C4-2B (cell line): ENCODE measurements around the gene SLC25A34.

Experiments used
- ZFX ChIP-seq: fragments of 450-650 bp; IDR thresholded peaks from 2 replicates; pipeline ENCODE4 v1.6.1; 2017
- TF ChIP-seq, protein P1 (sequence below): fragments of 450-650 bp; conservative IDR thresholded peaks from 2 replicates; pipeline ENCODE4 v1.5.1; 2017; ENCODE audit warnings: mild to moderate bottlenecking

DNA sequence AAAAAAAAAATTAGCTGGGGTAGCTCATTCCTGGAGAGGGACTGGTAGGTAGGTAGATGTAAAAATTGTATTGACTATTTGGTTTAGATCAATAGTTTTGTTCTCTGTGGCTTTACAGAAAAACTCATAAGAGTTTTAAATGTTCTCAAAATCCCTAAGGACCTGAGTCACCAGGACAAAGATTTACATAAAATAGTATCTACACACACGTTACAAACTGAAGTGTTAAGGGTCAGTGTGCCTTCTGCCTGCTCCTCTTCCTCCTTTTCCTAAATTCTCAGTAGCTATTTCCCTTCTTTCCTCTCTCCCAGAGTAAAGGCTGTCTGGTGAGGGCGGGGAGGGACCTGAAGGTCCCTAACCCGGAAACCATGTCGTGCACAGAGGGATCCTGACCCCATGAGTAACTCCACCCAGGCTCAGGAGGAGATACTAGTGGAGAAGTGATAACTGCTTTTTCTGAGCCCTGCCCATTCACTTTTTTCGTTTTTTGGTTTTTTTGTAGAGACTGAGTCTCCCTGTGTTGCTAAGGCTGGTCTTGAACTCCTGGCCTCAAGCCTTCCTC is 43.9 kb upstream of the SLC25A34 start:
- TF ChIP-seq, protein P1, sequence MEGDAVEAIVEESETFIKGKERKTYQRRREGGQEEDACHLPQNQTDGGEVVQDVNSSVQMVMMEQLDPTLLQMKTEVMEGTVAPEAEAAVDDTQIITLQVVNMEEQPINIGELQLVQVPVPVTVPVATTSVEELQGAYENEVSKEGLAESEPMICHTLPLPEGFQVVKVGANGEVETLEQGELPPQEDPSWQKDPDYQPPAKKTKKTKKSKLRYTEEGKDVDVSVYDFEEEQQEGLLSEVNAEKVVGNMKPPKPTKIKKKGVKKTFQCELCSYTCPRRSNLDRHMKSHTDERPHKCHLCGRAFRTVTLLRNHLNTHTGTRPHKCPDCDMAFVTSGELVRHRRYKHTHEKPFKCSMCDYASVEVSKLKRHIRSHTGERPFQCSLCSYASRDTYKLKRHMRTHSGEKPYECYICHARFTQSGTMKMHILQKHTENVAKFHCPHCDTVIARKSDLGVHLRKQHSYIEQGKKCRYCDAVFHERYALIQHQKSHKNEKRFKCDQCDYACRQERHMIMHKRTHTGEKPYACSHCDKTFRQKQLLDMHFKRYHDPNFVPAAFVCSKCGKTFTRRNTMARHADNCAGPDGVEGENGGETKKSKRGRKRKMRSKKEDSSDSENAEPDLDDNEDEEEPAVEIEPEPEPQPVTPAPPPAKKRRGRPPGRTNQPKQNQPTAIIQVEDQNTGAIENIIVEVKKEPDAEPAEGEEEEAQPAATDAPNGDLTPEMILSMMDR: no peak
- TF ChIP-seq ZFX: no peak
